ENCODE results near the gene KCNK15. TPM values are rescaled to one million over a fixed set of nuclear protein-coding genes. Genes with fewer than 3 reads are reported as not detected.

KCNK15 gene
- total RNA-seq, 4 donors from 2014 or later, result 0.54 TPM; not detected in 3

DNA sequence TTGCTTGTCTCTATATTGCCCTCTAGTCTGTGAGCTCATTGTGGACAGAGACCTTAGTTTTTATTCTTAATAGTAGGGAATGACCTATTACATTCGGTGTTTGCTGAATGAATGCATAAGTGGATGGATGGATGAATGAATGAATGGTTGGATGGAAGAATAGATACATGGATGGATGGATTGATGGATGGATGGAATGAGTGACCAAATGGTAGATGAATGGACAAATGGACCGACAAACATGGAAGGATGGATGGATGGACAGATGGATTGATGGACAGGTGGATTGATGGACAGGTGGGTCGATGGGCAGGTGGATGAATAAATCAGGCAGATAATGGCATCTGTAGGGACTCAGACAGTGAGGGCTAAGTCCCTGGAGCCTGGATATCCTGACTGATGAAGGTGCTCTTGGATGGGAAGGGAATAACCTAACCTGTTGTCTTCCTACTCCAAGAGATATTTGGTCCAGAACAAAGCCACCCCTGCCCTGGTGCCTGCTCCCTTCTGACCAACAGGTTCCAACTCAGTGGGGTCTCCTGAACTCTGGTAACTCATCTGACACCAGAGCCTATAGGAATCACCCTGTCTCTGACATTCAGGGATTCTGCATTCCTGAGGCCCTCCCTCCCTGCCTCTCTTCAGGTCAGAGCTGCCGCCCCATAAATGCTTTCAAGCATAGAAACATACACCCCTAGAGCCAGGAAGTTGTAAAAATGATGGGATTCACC lies 40.1 kb upstream of the KCNK15 start:
- Histone ChIP-seq H3K27me3 (no peaks in the 10 kb centered on the region), H3K4me1 (peaks cover 0 to 16% (median 5%) of the 10 kb centered on the region in 4 donors), H3K27ac (no peak overlapping the region), H3K4me3 (no peak overlapping the region), H3K9me3 (no peaks in the 10 kb centered on the region), H3K36me3 (no peaks in the 10 kb centered on the region)
- DNase-seq, result peak in 1 of 3 donors; percentile 7
- TF ChIP-seq CTCF (IDR thresholded peaks at IDR 0.05) (no peak), POLR2A (IDR thresholded peaks at IDR 0.05) (no peak)

DNA sequence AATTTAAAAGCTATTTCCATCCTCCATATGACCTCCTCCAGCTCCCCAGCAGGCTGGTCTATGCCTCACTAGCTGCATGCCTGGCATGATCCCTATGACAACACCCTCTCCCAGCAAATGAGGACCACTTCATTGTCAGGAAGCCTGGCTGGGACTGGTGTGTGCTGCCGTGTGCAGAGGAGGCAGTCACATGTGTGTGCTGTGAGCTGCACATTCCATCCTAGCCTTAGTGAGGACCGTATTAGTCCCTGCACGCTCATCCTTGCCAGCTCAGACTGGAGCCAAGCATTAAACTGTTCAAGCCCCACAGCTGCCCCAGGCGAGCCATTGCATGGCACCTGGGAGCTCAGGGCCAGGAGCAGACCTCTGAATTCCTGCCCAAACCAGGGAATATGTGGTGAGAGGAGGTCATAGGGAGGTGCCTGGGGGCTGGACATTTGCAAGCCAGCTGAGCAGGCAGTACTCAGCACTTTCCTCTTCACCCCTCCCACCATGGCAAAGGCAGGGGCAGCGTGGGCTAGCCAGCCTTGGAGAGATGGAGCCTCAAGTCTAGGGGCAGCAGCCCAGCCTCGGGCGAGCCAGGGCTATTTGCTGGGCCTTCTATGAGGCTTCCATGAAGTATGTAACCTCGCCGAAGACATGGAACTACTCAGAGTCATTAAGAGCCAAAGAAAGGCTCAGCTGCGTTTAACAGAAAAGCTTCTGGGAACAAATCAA lies 39.2 kb upstream of the KCNK15 start:
- DNase-seq, result no peak
- Histone ChIP-seq H3K27me3 (no peaks in the 10 kb centered on the region), H3K9me3 (no peaks in the 10 kb centered on the region), H3K27ac (no peak overlapping the region), H3K4me3 (no peak overlapping the region), H3K4me1 (peaks cover 0 to 16% (median 5%) of the 10 kb centered on the region in 4 donors), H3K36me3 (no peaks in the 10 kb centered on the region)
- TF ChIP-seq POLR2A (IDR thresholded peaks at IDR 0.05), result no peak
- TF ChIP-seq CTCF (IDR thresholded peaks at IDR 0.05), result no peak

- Histone ChIP-seq H3K36me3 (no peaks in the 10 kb centered on the region), H3K4me1 (peaks cover 0 to 13% (median 5%) of the 10 kb centered on the region in 4 donors), H3K27ac (no peak overlapping the region), H3K27me3 (no peaks in the 10 kb centered on the region), H3K9me3 (no peaks in the 10 kb centered on the region), H3K4me3 (no peak overlapping the region)
- TF ChIP-seq CTCF (IDR thresholded peaks at IDR 0.05) (no peak), POLR2A (IDR thresholded peaks at IDR 0.05) (no peak)
- DNase-seq, result no peak
These were observed 38.6 kb upstream of the KCNK15 start for GRCh38 chr20:44707018-44707579.

DNA sequence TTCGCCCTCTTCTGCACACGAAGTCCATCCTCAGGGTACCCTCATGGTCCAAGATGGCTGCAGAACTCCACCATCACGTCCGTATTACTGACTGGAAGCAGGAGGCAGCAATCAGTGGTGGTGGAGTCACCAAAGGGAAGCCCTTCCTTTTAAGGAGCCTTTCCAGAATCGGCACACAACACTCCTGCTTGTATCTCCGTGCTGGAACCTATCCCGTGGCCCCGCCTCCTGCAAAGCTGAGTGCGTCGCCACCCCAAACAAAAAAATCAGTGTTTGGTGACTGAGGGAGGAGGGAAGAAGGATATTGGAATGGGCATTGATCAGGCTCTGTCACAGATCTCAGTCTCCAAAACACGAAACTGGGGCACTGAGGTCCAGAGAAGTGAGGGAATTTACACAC lies 36.3 kb upstream of the KCNK15 start:
- no peak for TF ChIP-seq POLR2A (IDR thresholded peaks at IDR 0.05)
- TF ChIP-seq CTCF (IDR thresholded peaks at IDR 0.05), result no peak
- H3K27ac ChIP-seq, result no peak overlapping the region
- DNase-seq, result no peak
- no peaks in the 10 kb centered on the region for H3K27me3 ChIP-seq
- H3K4me1 ChIP-seq, result peaks cover 0 to 3% (median 0%) of the 10 kb centered on the region in 4 donors
- no peaks in the 10 kb centered on the region for H3K36me3 ChIP-seq
- H3K9me3 ChIP-seq, result no peaks in the 10 kb centered on the region
- no peak overlapping the region for H3K4me3 ChIP-seq

DNA sequence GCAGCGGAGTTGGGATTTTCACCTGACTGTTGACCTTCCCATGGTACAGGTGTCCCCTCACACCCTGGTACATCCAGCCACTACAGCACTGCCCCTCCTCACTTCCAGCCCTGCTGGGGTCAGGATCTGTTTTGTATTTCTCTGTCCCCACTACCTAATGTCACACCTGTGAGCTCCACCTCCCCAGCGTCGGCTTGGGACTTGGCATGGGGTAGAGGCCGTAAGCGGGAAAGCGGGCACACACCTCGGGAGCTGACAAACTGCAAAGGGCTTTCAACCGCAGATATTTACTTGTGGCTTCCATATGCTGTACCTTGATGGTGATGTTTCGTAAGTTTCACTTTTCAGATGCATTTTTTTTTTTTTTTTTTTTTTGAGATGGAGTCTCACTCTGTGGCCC lies 35.9 kb upstream of the KCNK15 start:
- H3K27ac ChIP-seq, result no peak overlapping the region
- TF ChIP-seq CTCF (IDR thresholded peaks at IDR 0.05) (no peak), POLR2A (IDR thresholded peaks at IDR 0.05) (no peak)
- no peaks in the 10 kb centered on the region for H3K36me3 ChIP-seq
- H3K9me3 ChIP-seq, result no peaks in the 10 kb centered on the region
- no peak overlapping the region for H3K4me3 ChIP-seq
- no peaks in the 10 kb centered on the region for H3K27me3 ChIP-seq
- DNase-seq, result no peak
- H3K4me1 ChIP-seq, result peaks cover 0 to 7% (median 0%) of the 10 kb centered on the region in 4 donors

Measured in Peyer's patch (tissue), 4 donors.